Activated CD4-positive, alpha-beta T cell treated with anti-CD3 and anti-CD28 coated beads for 4 hours (primary cell): Measurements from ENCODE around the gene PUM2.
"Not testable (repeated sequence)": the region's sequence is repeated elsewhere in the genome, so short reads cannot be mapped to it uniquely, and the experiment has no call there.

Experiments
- DNase-seq, 2 donors: peaks; one replicate each; pipeline ENCODE4 v3.0.0-alpha.2; 2020

PUM2 gene

DNA sequence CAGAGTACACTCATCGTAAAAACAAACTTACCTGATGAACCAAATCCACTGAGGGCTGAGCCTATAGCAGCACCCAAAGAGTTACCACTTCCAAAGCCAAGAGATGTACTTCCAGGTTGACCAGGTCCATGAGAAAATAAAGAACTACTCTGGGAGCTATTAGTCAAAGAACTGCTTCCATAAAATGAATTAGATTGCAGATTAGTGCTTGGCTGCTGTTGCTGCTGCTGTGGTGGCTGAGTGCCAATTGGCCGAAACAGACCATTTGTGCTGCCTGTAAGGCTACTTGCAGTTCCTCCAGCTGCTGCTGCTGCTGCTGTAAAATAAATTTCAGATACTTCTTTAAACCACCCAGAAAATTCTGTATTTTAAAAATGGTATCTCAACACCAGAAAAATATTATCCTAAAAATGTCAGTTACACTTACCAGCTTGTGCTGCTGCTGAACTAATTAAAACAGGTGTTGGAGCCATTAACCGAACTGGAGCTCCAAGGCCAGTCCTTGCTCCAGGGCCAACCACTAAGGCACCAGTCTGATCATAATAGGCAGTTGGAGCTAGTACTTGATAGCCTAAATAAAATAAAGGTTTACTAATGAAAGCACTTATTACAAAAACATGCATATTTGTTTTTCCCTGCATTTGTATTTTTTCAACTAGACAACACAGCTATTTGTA, 67.6 kb downstream of the PUM2 start:
- DNase-seq, result no peak

- DNase-seq, result no peak
These were observed 68.8 kb downstream of the PUM2 start for GRCh38 chr2:20281876-20282275.

GRCh38 chr2:20273042-20273441, 77.6 kb downstream of the PUM2 start:
- no peak for DNase-seq

DNA sequence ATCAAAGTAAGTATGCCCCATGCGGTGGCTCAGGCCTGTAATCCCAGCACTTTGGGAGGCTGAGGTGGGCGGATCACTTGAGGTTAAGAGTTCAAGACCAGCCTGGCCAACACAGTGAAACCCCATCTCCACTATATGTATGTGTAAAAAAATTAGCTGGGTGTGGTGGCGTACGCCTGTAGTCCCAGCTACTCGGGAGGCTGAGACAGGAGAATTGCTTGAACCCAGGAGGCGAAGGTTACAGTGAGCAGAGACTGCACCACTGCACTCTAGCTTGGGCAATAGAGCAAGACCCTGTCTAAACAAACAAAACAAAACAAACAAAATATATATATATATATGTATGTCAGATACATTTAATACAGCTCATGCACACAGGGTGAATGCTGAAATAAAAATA, 82.3 kb downstream of the PUM2 start:
- DNase-seq, result not testable (repeated sequence)

- no peak for DNase-seq
These were observed 83.1 kb downstream of the PUM2 start for GRCh38 chr2:20267529-20267928.

DNA sequence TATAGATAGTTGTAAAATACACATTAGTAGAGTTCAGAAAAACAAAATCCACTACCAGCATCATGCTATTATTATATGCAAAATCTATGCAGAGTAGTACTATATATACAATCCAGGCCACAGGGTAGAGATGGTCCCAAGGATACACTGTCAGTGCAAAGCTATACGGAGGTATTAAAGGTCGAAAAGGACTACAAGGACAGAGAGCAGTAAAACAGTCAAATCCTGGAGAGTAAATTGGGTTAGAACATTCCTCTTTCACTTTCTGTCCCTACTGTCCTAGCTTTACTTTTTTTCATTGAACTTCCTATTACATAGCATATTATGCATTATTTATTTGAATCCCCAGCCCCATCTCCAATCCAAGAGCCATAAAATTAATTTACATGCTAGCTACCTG, 86.0 kb downstream of the PUM2 start:
- DNase-seq, result no peak

GRCh38 chr2:20257411-20257810, 93.2 kb downstream of the PUM2 start:
- DNase-seq, result no peak

GRCh38 chr2:20254731-20255130, 95.9 kb downstream of the PUM2 start:
- no peak for DNase-seq

DNA sequence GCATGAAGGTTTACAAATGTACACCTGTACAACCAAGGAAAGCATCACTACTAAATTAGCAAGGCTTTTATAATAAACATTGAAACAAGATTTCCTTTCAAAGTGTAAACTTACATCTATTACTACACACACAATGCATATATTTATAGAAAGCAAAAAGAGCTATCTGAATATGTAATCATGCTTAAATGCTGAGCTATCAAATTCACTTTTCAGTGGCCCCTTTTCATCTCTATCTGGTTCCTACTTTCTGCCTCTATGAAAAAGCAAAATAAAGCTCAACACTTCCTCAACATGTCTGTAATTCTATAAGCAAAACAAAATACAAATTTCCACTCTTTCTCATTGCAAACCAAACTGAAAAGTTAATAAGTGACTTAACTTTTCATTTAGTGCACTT, 100.2 kb downstream of the PUM2 start:
- no peak for DNase-seq

DNA sequence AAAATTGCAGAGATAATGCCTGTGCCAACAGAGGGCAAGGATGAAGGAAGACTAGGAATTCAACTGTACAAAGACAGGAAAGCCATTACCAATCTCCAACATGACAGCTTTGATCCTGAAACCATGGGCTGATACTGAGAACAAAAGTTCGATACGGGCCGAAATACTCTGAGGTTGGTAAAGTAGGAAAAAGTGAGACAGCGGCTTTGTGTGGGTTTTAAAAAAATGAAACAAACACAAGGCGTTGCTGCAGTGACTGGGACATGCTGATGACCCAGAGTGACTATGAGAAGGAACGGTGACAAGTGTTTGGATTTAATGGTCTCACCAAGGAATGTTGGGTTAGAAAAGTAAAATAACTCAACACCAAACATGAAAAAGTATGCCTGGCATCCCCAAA, 101.5 kb downstream of the PUM2 start:
- DNase-seq, result no peak

DNA sequence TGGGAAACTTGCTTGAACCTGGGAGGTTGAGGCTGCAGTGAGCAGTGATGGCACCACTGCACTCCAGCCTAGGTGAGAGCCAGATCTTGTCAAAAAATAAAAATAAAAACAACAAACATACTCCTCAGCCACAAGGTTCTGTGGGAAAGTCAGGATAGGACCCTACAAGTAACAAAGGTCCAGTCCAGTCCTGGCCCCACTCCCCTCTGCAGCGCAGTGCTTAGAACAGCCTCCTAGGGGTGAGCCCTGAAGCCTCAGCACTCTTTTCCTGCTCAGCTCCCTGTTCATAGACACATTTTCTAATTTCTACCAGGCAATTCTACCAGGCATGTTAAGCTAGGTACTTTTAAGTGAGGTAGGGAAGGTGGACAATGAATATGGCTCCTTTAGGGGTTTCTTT, 103.6 kb downstream of the PUM2 start:
- DNase-seq, result no peak

GRCh38 chr2:20243637-20244036, 107.0 kb downstream of the PUM2 start:
- not testable (repeated sequence) for DNase-seq

- DNase-seq, result no peak
These were observed 107.8 kb downstream of the PUM2 start for GRCh38 chr2:20242727-20243377.

DNA sequence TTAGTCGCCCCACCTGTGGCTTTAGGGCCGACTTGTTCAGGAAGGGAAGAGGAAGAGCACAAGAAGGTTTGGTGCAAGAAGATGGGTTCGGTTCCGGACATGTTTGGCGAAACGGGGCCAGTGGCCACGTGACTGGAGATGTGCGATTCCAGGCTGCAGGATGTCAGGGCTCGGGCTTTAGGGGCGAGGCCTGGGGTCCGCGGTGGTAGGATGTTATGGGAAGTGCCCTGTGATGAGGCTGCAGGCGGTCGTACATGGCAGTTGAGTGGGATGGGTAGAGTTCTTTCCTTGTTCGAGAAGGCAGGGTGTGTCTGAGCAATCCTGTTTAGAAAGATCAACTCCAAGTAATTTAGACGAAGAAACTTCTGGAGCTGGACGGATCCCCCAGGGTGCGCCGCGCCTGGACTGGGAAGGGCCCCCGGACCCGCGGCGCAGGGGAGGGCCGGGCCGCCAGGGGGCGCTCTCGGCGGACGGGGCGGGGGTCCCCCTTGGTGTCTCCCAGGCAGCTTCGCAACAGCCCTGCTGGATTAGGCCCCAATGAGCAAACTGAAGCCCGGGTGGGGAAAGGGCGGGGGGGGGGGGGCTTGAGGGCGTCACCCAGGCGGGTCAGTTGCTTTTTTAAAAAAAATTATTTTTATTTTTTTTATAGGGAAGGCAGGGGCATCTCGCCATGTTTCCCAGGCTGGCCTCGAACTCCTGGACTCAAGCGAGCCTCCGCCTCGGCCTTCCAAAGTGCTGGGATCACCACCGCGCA, 108.5 kb downstream of the PUM2 start:
- DNase-seq, result no peak

GRCh38 chr2:20240291-20240690, 110.4 kb downstream of the PUM2 start:
- DNase-seq, result not testable (repeated sequence)

GRCh38 chr2:20236496-20236895, 114.1 kb downstream of the PUM2 start:
- DNase-seq, result no peak

- no peak for DNase-seq
These were observed 114.9 kb downstream of the PUM2 start for GRCh38 chr2:20235655-20236305.

GRCh38 chr2:20234597-20234996, 116.0 kb downstream of the PUM2 start:
- not testable (repeated sequence) for DNase-seq

DNA sequence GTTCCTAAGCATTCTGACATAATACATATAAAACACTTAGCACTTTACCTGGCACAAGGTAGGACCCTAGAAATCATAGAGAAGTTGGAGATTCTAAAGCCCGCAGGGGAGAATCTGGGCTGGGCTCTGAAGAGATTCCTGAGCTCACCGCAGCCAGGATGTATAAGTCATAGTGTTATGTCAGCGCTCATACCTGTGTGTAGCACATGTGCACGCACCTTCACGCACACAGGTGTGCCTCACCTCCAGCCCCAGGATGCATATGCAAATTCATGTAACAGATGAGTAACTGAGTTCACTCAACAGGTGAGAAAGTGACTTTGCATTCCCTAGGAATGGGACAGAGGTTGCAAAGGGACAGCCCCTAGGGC, 117.8 kb downstream of the PUM2 start:
- no peak for DNase-seq

GRCh38 chr2:20231598-20232026, 119.0 kb downstream of the PUM2 start:
- no peak for DNase-seq

DNA sequence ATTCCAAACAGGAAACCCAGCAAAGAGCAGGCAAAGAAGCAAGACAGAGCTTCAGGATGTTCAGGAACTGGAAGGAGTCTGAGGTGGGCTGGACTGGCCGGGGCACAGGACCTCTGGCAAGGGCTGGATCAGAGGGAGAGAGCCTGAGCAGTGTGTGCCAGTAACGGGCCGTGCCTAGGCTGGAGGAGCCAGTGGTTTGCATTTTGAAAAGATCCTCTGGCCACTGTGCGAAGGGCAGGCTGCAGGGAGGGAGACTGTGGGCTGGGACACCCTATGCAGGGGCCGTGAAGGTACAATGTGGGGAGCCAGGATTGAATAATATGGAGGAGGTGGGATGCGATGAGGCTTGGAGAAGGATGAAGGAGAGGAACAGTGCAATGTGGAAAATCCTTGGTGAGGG, 119.5 kb downstream of the PUM2 start:
- no peak for DNase-seq

DNA sequence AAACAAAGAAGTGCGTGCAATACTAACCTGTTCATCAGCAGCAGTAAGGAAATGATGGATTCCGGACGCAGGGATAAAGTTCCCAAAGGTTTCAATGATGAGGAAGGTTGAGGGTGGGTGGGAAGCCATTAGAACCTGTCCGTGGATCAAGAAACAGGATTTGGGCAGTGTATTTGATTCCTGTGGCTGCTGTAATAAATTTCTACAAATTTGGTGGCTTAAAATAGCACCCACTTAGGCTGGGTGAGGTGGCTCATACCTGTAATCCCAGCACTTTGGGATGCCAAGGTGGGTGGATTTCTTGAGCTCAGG, 120.6 kb downstream of the PUM2 start:
- no peak for DNase-seq

GRCh38 chr2:20229322-20230113, 121.1 kb downstream of the PUM2 start:
- no peak for DNase-seq
